GM10248 (cell line): ENCODE results near the gene DEK.

Source experiments
- CTCF ChIA-PET: fragments of 300-600 bp; sonication (Branson Sonifier 250); formaldehyde crosslinking; extraction: SDS; loops from one replicate; lab custom pipeline; 2021; ENCODE audit warnings: antibody characterized with exemption; lab: Yijun Ruan, JAX
- POLR2A ChIA-PET: fragments of 350-650 bp; sonication (Branson Sonifier 250); formaldehyde crosslinking; extraction: SDS; loops from one replicate; lab custom pipeline; 2020; ENCODE audit warnings: antibody characterized with exemption; lab: Yijun Ruan, JAX
- DNase-seq: peaks from one replicate; pipeline ENCODE4 v3.0.0; 2012; ENCODE audit errors: extremely low spot score
- TF ChIP-seq, protein P1 (sequence below): IDR thresholded peaks from 2 replicates; pipeline ENCODE4 v1.5.1; 2012; ENCODE audit warnings: mild to moderate bottlenecking, low read depth; ENCODE audit errors: extremely low read depth, missing control alignments, control extremely low read depth

The DEK gene

DNA sequence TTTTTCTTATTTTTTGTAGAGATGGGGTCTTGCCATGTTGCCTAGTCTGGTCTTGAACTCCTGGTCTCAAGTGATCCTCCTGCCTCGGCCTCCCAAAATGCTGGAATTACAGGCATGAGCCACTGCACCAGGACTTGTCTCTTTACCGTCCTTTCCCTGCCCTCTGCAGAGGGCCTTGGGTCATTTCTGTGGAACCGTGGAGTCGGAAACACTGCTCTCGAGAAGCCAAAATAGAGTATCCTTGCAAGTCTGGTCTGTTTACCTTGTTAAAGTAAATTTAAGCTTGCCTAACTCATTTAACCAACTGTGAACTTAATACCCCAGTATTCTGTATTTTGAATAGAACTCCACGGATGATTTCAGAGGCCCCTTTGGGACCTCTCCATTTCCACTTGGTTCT is 57.7 kb downstream of the DEK start:
- TF ChIP-seq, protein P1, sequence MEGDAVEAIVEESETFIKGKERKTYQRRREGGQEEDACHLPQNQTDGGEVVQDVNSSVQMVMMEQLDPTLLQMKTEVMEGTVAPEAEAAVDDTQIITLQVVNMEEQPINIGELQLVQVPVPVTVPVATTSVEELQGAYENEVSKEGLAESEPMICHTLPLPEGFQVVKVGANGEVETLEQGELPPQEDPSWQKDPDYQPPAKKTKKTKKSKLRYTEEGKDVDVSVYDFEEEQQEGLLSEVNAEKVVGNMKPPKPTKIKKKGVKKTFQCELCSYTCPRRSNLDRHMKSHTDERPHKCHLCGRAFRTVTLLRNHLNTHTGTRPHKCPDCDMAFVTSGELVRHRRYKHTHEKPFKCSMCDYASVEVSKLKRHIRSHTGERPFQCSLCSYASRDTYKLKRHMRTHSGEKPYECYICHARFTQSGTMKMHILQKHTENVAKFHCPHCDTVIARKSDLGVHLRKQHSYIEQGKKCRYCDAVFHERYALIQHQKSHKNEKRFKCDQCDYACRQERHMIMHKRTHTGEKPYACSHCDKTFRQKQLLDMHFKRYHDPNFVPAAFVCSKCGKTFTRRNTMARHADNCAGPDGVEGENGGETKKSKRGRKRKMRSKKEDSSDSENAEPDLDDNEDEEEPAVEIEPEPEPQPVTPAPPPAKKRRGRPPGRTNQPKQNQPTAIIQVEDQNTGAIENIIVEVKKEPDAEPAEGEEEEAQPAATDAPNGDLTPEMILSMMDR = no peak
- DNase-seq = no peak
- POLR2A ChIA-PET = no interaction called here
- CTCF ChIA-PET = interaction anchor here (1.1 kb wide), 1 partner anchor 48 kb away, joined by 3 read pairs; no protein-coding TSS in a partner anchor

DNA sequence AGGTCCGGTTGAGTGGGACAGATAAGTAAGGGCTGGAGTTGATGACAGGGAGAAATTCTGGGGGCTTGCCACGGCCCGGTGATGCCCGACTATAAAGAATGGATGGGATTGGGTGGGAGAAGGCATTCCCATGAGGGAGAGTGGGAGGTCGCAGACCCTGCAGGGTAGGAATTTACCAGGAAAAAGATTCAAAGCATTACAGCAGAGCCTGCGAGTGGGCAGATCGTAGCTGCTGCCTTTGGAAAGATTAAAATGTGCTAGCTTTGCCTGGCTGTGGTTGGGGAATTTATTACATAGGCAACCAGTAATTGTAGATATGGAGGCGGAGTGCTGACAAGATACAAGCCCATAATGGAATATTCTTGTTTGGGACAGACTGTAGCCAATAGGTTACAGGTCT is 59.6 kb downstream of the DEK start:
- TF ChIP-seq, protein P1 = no peak

DNA sequence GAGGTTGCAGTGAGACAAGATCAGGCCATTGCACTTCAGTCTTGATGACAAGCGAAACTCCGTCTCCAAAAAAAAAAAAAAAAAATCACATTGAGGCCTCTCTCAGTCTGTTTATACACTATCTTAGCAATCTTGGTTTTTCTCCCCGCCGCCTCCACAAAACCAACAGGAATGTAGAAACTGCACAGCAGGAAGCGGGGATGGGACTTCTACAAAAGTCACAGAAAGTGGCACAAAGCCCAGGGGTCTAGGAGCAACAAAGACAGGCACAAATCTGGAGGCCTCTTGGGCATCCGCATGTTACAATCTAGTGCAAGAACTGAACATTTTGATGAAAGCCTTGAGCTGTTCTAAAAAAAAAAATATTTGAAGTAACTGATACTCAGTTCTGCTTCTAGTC is 60.5 kb downstream of the DEK start:
- POLR2A ChIA-PET = no interaction called here

More for the DNA sequence above, 59.6 kb downstream of the DEK start:
- DNase-seq = no peak
- ChIA-PET POLR2A (no interaction called here), CTCF (interaction anchor here (0.9 to 1.3 kb wide), 2 partner anchors 13 to 16 kb away, joined by 3 to 4 read pairs; no protein-coding TSS in a partner anchor)

DNA sequence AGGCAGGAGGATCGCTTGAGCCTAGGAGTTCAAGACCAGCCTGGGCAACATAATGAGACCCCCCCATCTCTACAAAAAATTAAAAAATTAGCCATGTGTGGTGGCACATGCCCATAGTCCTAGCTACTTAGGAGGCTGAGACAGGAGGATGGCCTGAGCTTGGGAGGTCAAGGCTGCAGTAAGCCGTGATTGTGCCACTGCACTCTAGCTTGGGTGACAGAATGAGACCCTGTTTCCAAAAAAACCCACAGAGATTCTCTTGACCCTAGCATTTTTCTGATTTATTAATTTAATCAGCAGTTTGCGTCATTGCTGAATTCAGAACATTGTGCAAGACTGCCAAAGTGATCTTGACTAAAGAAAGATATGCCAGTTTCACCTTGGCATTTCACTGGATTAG is 72.3 kb downstream of the DEK start:
- CTCF ChIA-PET = interaction anchor here (1.0 to 1.3 kb wide), 3 partner anchors 8 to 13 kb away, joined by 3 to 4 read pairs (median 3); no protein-coding TSS in a partner anchor

More for the DNA sequence above, 60.5 kb downstream of the DEK start:
- CTCF ChIA-PET = interaction anchor here (0.9 to 2.0 kb wide), 3 partner anchors 12 to 24 kb away, joined by 3 to 4 read pairs (median 4); no protein-coding TSS in a partner anchor
- no peak for DNase-seq
- TF ChIP-seq, protein P1 = no peak

DNA sequence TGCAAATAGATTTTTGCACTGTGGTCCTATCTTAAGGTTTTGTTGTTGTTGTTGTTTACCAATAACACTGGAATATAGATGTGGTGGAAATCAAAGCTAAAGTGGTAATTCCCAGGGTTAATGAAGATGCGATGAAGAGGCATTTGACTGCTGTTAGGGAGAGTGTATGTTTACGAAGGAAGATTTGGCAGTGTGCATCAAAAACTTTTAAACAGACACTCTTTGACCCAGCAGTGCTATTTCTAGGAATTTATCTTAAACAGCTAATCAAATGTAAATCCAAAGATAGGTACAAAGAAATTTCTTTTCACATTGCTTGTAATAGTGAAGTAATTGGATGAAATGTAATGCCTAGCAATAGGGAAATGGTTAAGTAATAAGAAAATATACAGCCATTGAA is 75.1 kb downstream of the DEK start:
- POLR2A ChIA-PET = interaction anchor here (0.6 kb wide), 1 partner anchor 10 kb away, joined by 7 read pairs; no protein-coding TSS in a partner anchor
- CTCF ChIA-PET = interaction anchor here (1.1 kb wide), 1 partner anchor 15 kb away, joined by 3 read pairs; no protein-coding TSS in a partner anchor
- TF ChIP-seq, protein P1 = no peak
- no peak for DNase-seq

More for the DNA sequence above, 72.3 kb downstream of the DEK start:
- TF ChIP-seq, protein P1 = no peak
- no peak for DNase-seq
- POLR2A ChIA-PET = no interaction called here

DNA sequence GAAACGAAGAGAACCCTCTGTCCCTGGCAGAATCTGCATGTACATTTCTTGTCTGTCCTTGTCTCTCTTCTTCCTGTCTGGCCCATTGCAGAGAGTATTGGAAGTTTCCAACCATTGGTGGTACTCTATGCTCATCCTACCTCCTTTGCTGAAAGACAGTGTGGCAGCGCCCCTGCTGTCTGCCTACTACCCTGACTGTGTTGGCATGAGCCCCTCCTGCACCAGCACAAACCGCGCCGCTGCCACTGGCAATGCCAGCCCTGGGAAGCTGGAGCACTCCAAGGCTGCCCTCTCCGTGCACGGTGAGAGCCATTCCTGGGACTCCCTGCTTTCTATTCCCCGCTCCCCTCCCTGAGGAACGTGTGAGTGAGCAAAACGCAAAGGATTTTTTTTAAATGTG is 76.6 kb downstream of the DEK start:
- DNase-seq = no peak
- TF ChIP-seq, protein P1 = no peak
- POLR2A ChIA-PET = no interaction called here

More for the DNA sequence above, 76.6 kb downstream of the DEK start:
- CTCF ChIA-PET = no interaction called here
